Measurements from ENCODE around the gene MPHOSPH10. TPM values are rescaled to one million over a fixed set of nuclear protein-coding genes. Genes with fewer than 3 reads are reported as not detected.

MPHOSPH10 gene
- total RNA-seq, 2 experiments from 2014 or later, result 24.2 to 40.8 TPM

Other genes with a start within 250 kb of the MPHOSPH10 start
- gene VAX2, start 230.1 kb upstream of the MPHOSPH10 start, total RNA-seq, result not detected
- not detected for gene ATP6V1B1, start 194.7 kb upstream of the MPHOSPH10 start, total RNA-seq
- gene ANKRD53, start 152.0 kb upstream of the MPHOSPH10 start, total RNA-seq, result not detected
- gene TEX261, start 135.8 kb upstream of the MPHOSPH10 start, total RNA-seq, result 10 to 100 TPM; 39.2 to 58.1 TPM
- gene NAGK, start 62.0 kb upstream of the MPHOSPH10 start, total RNA-seq, result 10 to 100 TPM; 54.6 to 78.4 TPM
- 10 to 100 TPM; 12.6 to 16.3 TPM for gene MCEE, start 405 bp upstream of the MPHOSPH10 start, total RNA-seq
- gene PAIP2B, start 96.5 kb downstream of the MPHOSPH10 start, total RNA-seq, result 1 to 10 TPM; 1.1 to 1.5 TPM
- 100 to 1,000 TPM in 1 of 2 experiments, 10 to 100 TPM in 1; 88.0 to 105 TPM for gene ZNF638, start 201.1 kb downstream of the MPHOSPH10 start, total RNA-seq

All from activated CD8-positive, alpha-beta memory T cell treated with anti-CD3 and anti-CD28 coated beads, Interleukin-2, amount 10 ng/mL, durations not matched to agents 7 days and 5 days (primary cell).